ENCODE measurements around the gene TTC34. TPM values are rescaled to one million over a fixed set of nuclear protein-coding genes. Genes with fewer than 3 reads are reported as not detected.
"Not testable (repeated sequence)": the region's sequence is repeated elsewhere in the genome, so short reads cannot be mapped to it uniquely, and the experiment has no call there.

TTC34 gene
- total RNA-seq, 2 donors from 2014 or later, result 0.41 to 0.63 TPM

DNA sequence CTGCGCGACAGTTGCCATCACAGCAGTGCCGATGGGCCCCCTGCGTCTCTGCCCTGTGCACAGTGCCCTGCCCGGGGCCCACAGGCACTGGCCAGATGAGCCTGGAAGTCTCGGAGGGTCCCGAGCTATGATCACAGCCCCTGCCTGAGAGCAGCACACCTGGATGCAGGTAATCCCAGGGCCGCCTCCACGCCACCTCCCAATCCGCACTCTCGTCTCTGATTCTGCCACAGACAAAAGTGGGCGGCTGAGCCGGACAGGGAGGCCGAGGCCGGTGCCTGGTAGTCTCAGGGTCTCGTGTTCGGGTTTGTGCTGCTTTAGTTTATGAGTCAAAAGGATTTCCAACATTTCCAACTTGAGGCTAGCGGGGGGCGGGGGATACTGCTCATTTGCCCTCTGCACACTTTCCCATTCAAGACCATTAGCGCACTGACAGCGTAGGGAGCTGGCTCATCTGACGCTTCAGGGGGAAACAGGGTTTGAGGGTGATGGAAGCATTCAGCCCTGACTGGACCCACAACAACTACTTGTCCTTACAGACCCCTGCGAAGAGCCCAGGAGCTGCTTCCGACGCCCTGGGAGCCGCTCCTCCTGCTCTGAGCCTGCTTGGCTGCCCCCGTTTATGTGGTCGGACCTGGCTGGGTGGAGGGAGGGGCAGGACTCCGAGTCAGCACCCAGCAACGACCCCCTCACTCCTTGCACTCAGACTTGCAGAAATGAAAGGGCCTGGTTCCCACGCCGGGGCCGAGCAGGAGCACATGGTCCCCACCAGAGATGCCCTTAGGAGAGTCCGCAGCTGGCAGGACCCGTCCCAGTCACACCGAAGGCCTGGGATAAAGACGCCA is 1.8 kb upstream of the TTC34 start:
- H3K27ac ChIP-seq, result no peak overlapping the region
- TF ChIP-seq, protein P1, sequence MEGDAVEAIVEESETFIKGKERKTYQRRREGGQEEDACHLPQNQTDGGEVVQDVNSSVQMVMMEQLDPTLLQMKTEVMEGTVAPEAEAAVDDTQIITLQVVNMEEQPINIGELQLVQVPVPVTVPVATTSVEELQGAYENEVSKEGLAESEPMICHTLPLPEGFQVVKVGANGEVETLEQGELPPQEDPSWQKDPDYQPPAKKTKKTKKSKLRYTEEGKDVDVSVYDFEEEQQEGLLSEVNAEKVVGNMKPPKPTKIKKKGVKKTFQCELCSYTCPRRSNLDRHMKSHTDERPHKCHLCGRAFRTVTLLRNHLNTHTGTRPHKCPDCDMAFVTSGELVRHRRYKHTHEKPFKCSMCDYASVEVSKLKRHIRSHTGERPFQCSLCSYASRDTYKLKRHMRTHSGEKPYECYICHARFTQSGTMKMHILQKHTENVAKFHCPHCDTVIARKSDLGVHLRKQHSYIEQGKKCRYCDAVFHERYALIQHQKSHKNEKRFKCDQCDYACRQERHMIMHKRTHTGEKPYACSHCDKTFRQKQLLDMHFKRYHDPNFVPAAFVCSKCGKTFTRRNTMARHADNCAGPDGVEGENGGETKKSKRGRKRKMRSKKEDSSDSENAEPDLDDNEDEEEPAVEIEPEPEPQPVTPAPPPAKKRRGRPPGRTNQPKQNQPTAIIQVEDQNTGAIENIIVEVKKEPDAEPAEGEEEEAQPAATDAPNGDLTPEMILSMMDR (IDR thresholded peaks at IDR 0.05), result no peak
- no peaks in the 10 kb centered on the region for H3K27me3 ChIP-seq (replicated peaks; ENCODE audit: insufficient read depth)
- no peaks in the 10 kb centered on the region for H3K36me3 ChIP-seq
- no peaks in the 10 kb centered on the region for H3K4me1 ChIP-seq (ENCODE audit: control insufficient read depth in 1 of 2, low read depth in 2 of 2)
- ATAC-seq (ENCODE audit: insufficient number of reproducible peaks, low FRiP score, low read depth) (no peak), DNase-seq (ENCODE audit: low spot score) (no peak)
- H3K4me3 ChIP-seq, result no peak overlapping the region
- no peaks in the 10 kb centered on the region for H3K9me3 ChIP-seq

DNA sequence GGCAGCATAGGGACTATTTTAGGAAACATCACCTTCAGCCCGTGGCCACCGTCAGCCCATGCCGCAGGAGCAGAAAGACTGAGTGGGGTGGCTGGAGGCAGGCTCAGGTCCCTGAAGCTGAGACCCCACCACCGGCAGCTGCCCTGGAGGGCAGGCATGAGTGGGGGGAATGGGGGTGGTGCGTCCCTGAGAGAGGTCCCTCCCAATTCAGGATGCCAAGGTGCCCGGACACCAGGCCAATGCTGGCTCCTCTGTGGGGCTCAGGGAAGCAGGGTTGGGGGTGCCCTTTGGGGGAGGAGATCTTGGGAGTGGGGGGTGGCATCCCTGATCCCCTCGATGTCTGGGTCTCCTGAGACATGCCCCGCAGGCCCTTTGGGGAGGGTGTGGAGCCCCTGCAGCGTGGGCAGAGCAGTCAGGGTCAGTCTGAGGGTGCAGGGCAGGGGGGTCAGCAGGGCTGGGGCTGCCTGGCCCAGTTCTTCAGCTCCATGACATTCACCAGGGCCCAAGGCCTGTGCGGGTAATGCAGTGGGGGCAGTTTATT is 998 bp upstream of the TTC34 start:
- Histone ChIP-seq H3K4me1 (ENCODE audit: control insufficient read depth in 1 of 2, low read depth in 2 of 2) (no peaks in the 10 kb centered on the region), H3K36me3 (no peaks in the 10 kb centered on the region), H3K27ac (no peak overlapping the region), H3K4me3 (no peak overlapping the region), H3K27me3 (replicated peaks; ENCODE audit: insufficient read depth) (no peaks in the 10 kb centered on the region), H3K9me3 (no peaks in the 10 kb centered on the region)
- ATAC-seq (ENCODE audit: insufficient number of reproducible peaks, low FRiP score, low read depth) (no peak), DNase-seq (ENCODE audit: low spot score) (no peak)
- TF ChIP-seq, protein P1 (IDR thresholded peaks at IDR 0.05), result no peak

DNA sequence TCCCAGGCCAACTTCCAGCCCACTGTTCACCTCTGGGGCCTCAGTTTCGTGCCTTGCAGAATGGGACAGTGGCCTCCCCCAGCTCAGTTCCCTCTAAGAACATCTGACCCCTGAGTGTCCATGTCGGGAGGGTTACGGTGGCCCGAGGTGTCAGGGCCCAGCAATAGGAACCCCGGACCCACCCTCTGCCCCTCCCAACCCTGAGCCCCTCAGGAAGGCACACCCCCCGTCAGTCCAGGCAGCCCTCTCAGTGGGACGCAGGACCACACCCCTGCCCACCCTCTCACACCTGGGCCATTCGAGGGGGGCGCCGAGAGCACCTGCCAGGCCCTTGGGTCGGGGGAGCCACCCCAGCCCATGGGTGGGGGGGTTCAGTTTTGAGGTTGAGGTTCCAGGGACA is 447 bp downstream of the TTC34 start:
- TF ChIP-seq, protein P1 (IDR thresholded peaks at IDR 0.05), result no peak
- H3K27me3 ChIP-seq (replicated peaks; ENCODE audit: insufficient read depth), result no peaks in the 10 kb centered on the region
- no peak for DNase-seq (ENCODE audit: low spot score)

DNA sequence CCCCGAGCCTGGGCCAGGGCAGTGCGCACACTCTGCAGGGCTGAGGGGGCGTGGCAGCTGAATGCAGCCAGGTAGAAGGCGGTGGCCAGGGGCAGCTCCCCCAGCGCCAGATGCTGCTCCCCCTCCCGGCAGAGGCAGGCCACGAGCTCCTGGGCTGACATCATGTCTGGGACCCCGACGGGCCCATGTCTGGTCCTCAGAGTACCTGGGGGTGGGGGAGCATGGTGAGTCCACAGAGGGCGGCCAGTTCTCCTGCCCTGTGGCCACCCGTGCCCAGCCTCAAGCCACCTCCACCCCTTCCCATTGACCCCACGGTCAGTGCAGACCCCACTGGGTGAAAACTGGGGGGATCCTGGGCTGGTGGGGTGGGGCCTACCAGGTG is 838 bp downstream of the TTC34 start:
- TF ChIP-seq, protein P1 (IDR thresholded peaks at IDR 0.05), result no peak
- Histone ChIP-seq H3K27me3 (replicated peaks; ENCODE audit: insufficient read depth) (no peaks in the 10 kb centered on the region), H3K4me3 (no peak overlapping the region), H3K27ac (no peak overlapping the region), H3K4me1 (ENCODE audit: control insufficient read depth in 1 of 2, low read depth in 2 of 2) (no peaks in the 10 kb centered on the region), H3K36me3 (no peaks in the 10 kb centered on the region), H3K9me3 (no peaks in the 10 kb centered on the region)
- DNase-seq (ENCODE audit: low spot score) (no peak), ATAC-seq (ENCODE audit: insufficient number of reproducible peaks, low FRiP score, low read depth) (no peak)

More for the DNA sequence above, 447 bp downstream of the TTC34 start:
- Histone ChIP-seq H3K27ac (no peak overlapping the region), H3K4me1 (ENCODE audit: control insufficient read depth in 1 of 2, low read depth in 2 of 2) (no peaks in the 10 kb centered on the region), H3K9me3 (no peaks in the 10 kb centered on the region), H3K36me3 (no peaks in the 10 kb centered on the region), H3K4me3 (no peak overlapping the region)
- no peak for ATAC-seq (ENCODE audit: insufficient number of reproducible peaks, low FRiP score, low read depth)

DNA sequence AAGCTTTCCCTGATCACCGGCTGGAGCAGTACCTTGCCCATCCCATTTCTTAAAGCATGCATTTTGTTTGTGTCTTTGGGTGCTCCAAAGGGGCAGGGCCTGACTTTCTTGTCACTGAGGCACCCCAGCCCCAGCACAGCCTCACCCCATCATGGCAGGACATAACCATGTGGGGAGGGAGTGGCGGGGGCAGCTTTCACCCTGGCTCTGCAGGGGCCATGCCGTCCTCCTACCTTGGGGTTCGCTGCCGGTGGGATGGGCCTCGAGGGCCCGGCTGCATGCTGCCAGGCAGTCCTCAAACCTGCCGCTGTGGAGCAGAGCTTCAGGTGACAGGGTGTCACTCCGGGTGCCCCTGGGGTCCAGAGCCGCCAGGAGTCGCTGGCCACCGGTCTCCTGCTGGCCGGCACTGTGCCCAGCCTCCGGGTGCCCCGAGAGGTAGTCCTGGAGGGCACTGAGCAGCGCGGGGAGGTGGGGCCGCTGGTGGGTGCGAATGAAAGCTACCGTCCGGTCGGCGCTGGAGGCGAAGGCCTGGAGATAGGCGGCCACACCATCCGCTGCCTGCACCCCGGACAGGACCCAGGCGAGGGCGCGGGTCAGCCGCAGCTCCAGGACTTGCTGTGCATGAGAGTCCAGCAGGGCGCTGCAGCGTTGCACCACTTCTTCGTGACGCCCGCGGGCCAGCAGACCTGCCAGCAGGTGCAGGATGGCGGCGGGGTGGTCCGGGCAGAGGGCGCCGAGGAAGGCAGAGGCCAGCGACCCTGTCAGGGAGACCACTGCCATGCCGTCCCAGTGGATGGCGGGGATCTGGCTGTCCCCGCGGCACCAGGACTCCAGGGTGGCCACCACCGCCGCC is 1.5 kb downstream of the TTC34 start:
- H3K4me1 ChIP-seq (ENCODE audit: control insufficient read depth in 1 of 2, low read depth in 2 of 2), result no peaks in the 10 kb centered on the region
- no peaks in the 10 kb centered on the region for H3K27me3 ChIP-seq (replicated peaks; ENCODE audit: insufficient read depth)
- TF ChIP-seq, protein P1 (IDR thresholded peaks at IDR 0.05), result no peak

DNA sequence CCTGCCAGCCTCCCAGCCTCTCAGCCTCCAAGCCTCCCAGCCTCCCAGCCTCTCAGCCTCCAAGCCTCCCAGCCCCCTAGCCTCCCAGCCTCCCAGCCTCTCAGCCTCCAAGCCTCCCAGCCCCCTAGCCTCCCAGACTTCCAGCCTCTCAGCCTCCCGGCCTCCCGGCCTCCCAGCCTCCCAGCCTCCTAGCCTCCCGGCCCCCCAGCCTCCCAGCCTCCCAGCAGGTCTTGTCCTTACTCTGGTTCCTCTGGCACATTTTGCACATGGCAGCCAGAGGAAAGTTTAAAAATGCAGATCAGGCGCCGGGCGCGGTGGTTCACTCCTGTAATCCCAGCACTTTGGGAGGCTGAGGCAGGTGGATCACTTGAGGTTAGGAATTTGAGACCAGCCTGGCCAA is 2.5 kb downstream of the TTC34 start:
- not testable (repeated sequence) for H3K27ac ChIP-seq; H3K4me1 ChIP-seq (ENCODE audit: control insufficient read depth in 1 of 2, low read depth in 2 of 2); H3K36me3 ChIP-seq; H3K27me3 ChIP-seq (replicated peaks; ENCODE audit: insufficient read depth); H3K4me3 ChIP-seq; DNase-seq (ENCODE audit: low spot score); ATAC-seq (ENCODE audit: insufficient number of reproducible peaks, low FRiP score, low read depth)
- peaks cover 11% of the 10 kb centered on the region for H3K9me3 ChIP-seq

More for the DNA sequence above, 1.5 kb downstream of the TTC34 start:
- no peak overlapping the region for H3K4me3 ChIP-seq
- ATAC-seq (ENCODE audit: insufficient number of reproducible peaks, low FRiP score, low read depth), result no peak
- H3K36me3 ChIP-seq, result no peaks in the 10 kb centered on the region
- peaks cover 3% of the 10 kb centered on the region for H3K9me3 ChIP-seq
- no peak for DNase-seq (ENCODE audit: low spot score)
- H3K27ac ChIP-seq, result no peak overlapping the region

Data from thoracic aorta (tissue), 2 donors.